Mesodermal cell (in vitro differentiated cells): Measurements from ENCODE around the gene JSRP1.

ENCODE experiments used
- H3K27ac ChIP-seq: 2 replicates; pipeline ENCODE4 v1.7.0; 2013; ENCODE audit warnings: mild to moderate bottlenecking, low read depth, low read length, moderate library complexity; ENCODE audit not compliant: severe bottlenecking
- H3K36me3 ChIP-seq: 2 replicates; pipeline ENCODE4 v1.7.1; 2013; ENCODE audit warnings: mild to moderate bottlenecking, low read length, moderate library complexity; ENCODE audit not compliant: control insufficient read depth, insufficient read depth
- H3K4me1 ChIP-seq: one replicate; pipeline ENCODE4 v1.7.1; 2013; ENCODE audit warnings: mild to moderate bottlenecking, low read length; ENCODE audit not compliant: insufficient read depth, control insufficient read depth, poor library complexity, severe bottlenecking
- H3K4me3 ChIP-seq: 2 replicates; pipeline ENCODE4 v1.7.0; 2013; ENCODE audit warnings: low read length, control low read depth, mild to moderate bottlenecking; ENCODE audit not compliant: insufficient read depth, poor library complexity, severe bottlenecking; ENCODE audit errors: extremely low read depth
- H3K9me3 ChIP-seq: 2 replicates; pipeline ENCODE4 v1.7.1; 2013; ENCODE audit warnings: mild to moderate bottlenecking, low read length, moderate library complexity; ENCODE audit not compliant: control insufficient read depth
- WGBS, 2 experiments: methylation state at CpG; one replicate each; pipeline ENCODE4 v1.1.5; 2013; ENCODE audit warnings: missing lambda C conversion rate in 2 of 2; ENCODE audit not compliant: insufficient coverage in 2 of 2; 5-methylcytosine and 5-hydroxymethylcytosine counted together

JSRP1 gene

DNA sequence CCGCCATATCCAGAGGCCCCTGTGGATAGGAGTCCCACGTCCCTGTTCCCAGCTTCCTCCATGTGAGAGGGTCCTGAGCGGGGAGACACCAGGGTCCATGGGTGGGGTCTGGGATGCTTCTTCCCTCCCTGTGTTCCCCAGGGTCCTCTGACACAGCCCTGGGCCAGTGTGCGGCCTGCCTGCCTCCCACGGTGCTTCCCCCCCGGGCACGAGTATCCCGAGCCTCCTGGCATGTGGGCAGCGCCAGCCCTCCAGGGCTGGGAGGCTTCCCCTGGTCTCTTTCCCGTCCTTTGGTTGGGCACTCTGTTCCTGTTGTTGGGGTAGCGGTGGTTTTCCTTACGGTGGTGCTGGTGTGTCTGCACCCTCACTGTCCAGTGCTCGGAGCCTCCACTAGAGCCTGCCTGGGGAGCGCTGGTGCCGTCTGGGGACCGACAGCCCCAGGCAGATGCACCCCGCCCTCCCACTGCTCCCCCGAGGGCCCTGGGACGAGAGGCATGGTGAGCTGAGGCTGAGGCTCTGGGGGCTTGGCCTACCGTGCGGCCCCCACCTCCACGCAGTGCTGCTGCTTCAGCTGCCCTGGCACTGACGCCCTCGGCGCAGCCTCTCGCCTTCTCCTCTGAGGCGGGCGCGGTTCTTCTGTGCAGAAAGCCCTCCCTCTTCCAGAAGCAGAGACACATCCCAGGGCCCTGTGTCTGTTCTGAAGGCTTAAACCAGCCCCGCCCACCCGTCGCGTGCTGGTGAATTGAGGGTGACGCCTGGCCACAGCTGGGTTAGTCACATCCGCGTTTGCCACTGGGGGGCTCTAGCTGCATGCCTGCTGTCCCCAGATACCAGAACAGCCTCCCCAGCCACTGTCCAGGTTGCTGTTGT is 48.0 kb downstream of the JSRP1 start:
- no peak overlapping the region for H3K4me3 ChIP-seq
- 80 to 88% methylated on average over 25 to 30 of the region's 36 CpGs for WGBS, 2 experiments
- H3K27ac ChIP-seq: peak overlapping the region; percentile 52
- no peaks in the 10 kb centered on the region for H3K9me3 ChIP-seq
- peaks cover 71% of the 10 kb centered on the region for H3K36me3 ChIP-seq
- peaks cover 16% of the 10 kb centered on the region for H3K4me1 ChIP-seq

GRCh38 chr19:2207008-2207407 is 49.2 kb downstream of the JSRP1 start:
- H3K36me3 ChIP-seq: peaks cover 67% of the 10 kb centered on the region
- H3K27ac ChIP-seq: no peak overlapping the region
- WGBS, 2 experiments: 95 to 96% methylated on average over 10 to 13 of the region's 15 CpGs
- no peak overlapping the region for H3K4me3 ChIP-seq
- H3K9me3 ChIP-seq: no peaks in the 10 kb centered on the region
- peaks cover 16% of the 10 kb centered on the region for H3K4me1 ChIP-seq

DNA sequence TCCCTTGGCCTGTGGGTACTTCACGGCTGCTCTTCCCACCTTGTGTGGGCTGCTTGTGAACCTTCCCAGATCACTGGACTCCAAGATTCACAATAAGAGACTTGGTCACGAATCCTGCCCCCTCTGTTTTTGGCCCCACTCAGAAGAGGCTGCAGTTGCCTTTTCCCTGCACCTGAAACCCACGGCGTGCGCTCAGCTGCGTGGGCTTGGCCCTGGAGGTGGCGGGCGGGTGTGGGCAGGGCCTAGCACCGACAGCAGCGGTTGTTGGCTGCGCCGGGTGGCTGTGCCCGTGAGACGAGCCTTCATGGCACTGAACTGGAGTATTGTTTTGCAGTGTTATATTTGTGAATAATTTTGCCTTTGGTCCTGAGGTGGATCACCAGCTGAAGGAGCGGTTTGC is 53.9 kb downstream of the JSRP1 start:
- H3K36me3 ChIP-seq: peaks cover 62% of the 10 kb centered on the region
- H3K4me3 ChIP-seq: no peak overlapping the region
- 97 to 99% methylated on average over 10 to 15 of the region's 15 CpGs for WGBS, 2 experiments
- peaks cover 8% of the 10 kb centered on the region for H3K9me3 ChIP-seq
- no peak overlapping the region for H3K27ac ChIP-seq
- no peaks in the 10 kb centered on the region for H3K4me1 ChIP-seq
